ENCODE data around the gene LRRC75A. TPM values are rescaled to one million over a fixed set of nuclear protein-coding genes. Genes with fewer than 3 reads are reported as not detected.
A peak's percentile ranks its signal among the peaks of the same experiment; 100 is the strongest.

The LRRC75A gene
- polyA plus RNA-seq, 1 donor (not counting 4 experiments of a cell fraction or from before 2014, with no cell fraction given), result not detected

GRCh38 chr17:16439811-16440351 is 52.1 kb downstream of the LRRC75A start:
- H3K36me3 ChIP-seq (ENCODE audit: control insufficient read depth in 2 of 2, extremely low read depth in 1 of 2, insufficient read depth in 2 of 2, low read length in 2 of 2), result peaks cover 29 to 47% of the 10 kb centered on the region in 2 experiments
- no peaks in the 10 kb centered on the region for H3K9me3 ChIP-seq (ENCODE audit: control insufficient read depth, low read depth, low read length)
- no peak overlapping the region for H2AFZ ChIP-seq (ENCODE audit: control insufficient read depth, low read length)
- DNase-seq (ENCODE audit: low read depth, low spot score), result no peak
- peak overlapping the region; percentile 84 for H3K9ac ChIP-seq (ENCODE audit: control insufficient read depth, extremely low read depth, insufficient read depth, low read length)
- no peak for TF ChIP-seq EZH2 (IDR thresholded peaks at IDR 0.05; ENCODE audit: low read length)
- TF ChIP-seq CTCF (optimal IDR thresholded peaks at IDR 0.05 in 1 of 3, IDR thresholded peaks at IDR 0.05 in 1 of 3, conservative IDR thresholded peaks at IDR 0.05 in 1 of 3; ENCODE audit: extremely low read depth in 1 of 3, insufficient read depth in 2 of 3, low read length in 3 of 3), result no peak
- H3K9me1 ChIP-seq (ENCODE audit: control insufficient read depth, extremely low read depth, insufficient read depth, low read length), result no peaks in the 10 kb centered on the region
- H4K20me1 ChIP-seq (ENCODE audit: control insufficient read depth, extremely low read depth, insufficient read depth, low read length), result peaks cover 38% of the 10 kb centered on the region
- H3K27ac ChIP-seq (ENCODE audit: control insufficient read depth, insufficient read depth, low read length), result peak overlapping the region; percentile 76
- H3K79me2 ChIP-seq (ENCODE audit: control insufficient read depth, insufficient read depth, low read length), result peaks cover 32% of the 10 kb centered on the region
- peak overlapping the region; percentile 75 to 90 (median 87) for H3K4me3 ChIP-seq (ENCODE audit: control insufficient read depth in 2 of 3, extremely low read depth in 1 of 3, insufficient read depth in 2 of 3, low read depth in 1 of 3, low read length in 3 of 3)
- peak overlapping the region; percentile 93 for H3K4me2 ChIP-seq (ENCODE audit: control insufficient read depth, extremely low read depth, insufficient read depth, low read depth, low read length)
- dilution Hi-C loops (cut with MboI; ENCODE audit: extremely low pct_ligation_motif_present, low sequenced_read_pairs), result no loop called here
- FAIRE-seq, result no peak
- no peaks in the 10 kb centered on the region for H3K27me3 ChIP-seq (ENCODE audit: control insufficient read depth, extremely low read depth, insufficient read depth, low read length)
- H3K4me1 ChIP-seq (ENCODE audit: control insufficient read depth, extremely low read depth, insufficient read depth, low read length), result peaks cover 24% of the 10 kb centered on the region

GRCh38 chr17:16439303-16439791 is 52.6 kb downstream of the LRRC75A start:
- Histone ChIP-seq H3K27ac (ENCODE audit: control insufficient read depth, insufficient read depth, low read length) (peak overlapping the region; percentile 76), H3K9me1 (ENCODE audit: control insufficient read depth, extremely low read depth, insufficient read depth, low read length) (no peaks in the 10 kb centered on the region), H3K27me3 (ENCODE audit: control insufficient read depth, extremely low read depth, insufficient read depth, low read length) (no peaks in the 10 kb centered on the region), H3K9me3 (ENCODE audit: control insufficient read depth, low read depth, low read length) (no peaks in the 10 kb centered on the region), H3K4me1 (ENCODE audit: control insufficient read depth, extremely low read depth, insufficient read depth, low read length) (peaks cover 24% of the 10 kb centered on the region), H4K20me1 (ENCODE audit: control insufficient read depth, extremely low read depth, insufficient read depth, low read length) (peaks cover 37% of the 10 kb centered on the region), H3K9ac (ENCODE audit: control insufficient read depth, extremely low read depth, insufficient read depth, low read length) (peak overlapping the region; percentile 84), H3K4me3 (ENCODE audit: control insufficient read depth in 2 of 3, extremely low read depth in 1 of 3, insufficient read depth in 2 of 3, low read depth in 1 of 3, low read length in 3 of 3) (peak overlapping the region; percentile 75 to 90 (median 87)), H3K79me2 (ENCODE audit: control insufficient read depth, insufficient read depth, low read length) (peaks cover 32% of the 10 kb centered on the region), H3K36me3 (ENCODE audit: control insufficient read depth in 2 of 2, extremely low read depth in 1 of 2, insufficient read depth in 2 of 2, low read length in 2 of 2) (peaks cover 29 to 46% of the 10 kb centered on the region in 2 experiments), H2AFZ (ENCODE audit: control insufficient read depth, low read length) (no peak overlapping the region), H3K4me2 (ENCODE audit: control insufficient read depth, extremely low read depth, insufficient read depth, low read depth, low read length) (peak overlapping the region; percentile 93)
- dilution Hi-C loops (cut with MboI; ENCODE audit: extremely low pct_ligation_motif_present, low sequenced_read_pairs), result no loop called here
- DNase-seq (ENCODE audit: low read depth, low spot score) (no peak), FAIRE-seq (no peak)
- TF ChIP-seq CTCF (optimal IDR thresholded peaks at IDR 0.05 in 1 of 3, IDR thresholded peaks at IDR 0.05 in 1 of 3, conservative IDR thresholded peaks at IDR 0.05 in 1 of 3; ENCODE audit: extremely low read depth in 1 of 3, insufficient read depth in 2 of 3, low read length in 3 of 3), result no peak

Measured in keratinocyte (primary cell).